Fibroblast of upper back skin (primary cell): ENCODE data around the gene ZBTB34.

Source experiments
- DNase-seq: peaks from one replicate; pipeline ENCODE4 v3.0.0-alpha.2; 2013

ZBTB34 gene

GRCh38 chr9:126932871-126933321 lies 72.5 kb downstream of the ZBTB34 start:
- no peak for DNase-seq

- DNase-seq, result no peak
These were observed 73.0 kb downstream of the ZBTB34 start for GRCh38 chr9:126933334-126933980.

GRCh38 chr9:126934441-126934840 lies 74.0 kb downstream of the ZBTB34 start:
- no peak for DNase-seq
